Stimulated activated CD8-positive, alpha-beta memory T cell treated with anti-CD3 and anti-CD28 coated beads, Interleukin-12 subunit alpha, Interleukin-12 subunit beta, amount 100 ng/mL, for 4 hours (primary cell): ENCODE measurements around the gene DDAH2.

Source experiments
- DNase-seq: peaks from one replicate; pipeline ENCODE4 v3.0.0-alpha.2; 2020; ENCODE audit warnings: low read depth

DDAH2 gene

GRCh38 chr6:31761343-31761742 is 32.2 kb upstream of the DDAH2 start:
- DNase-seq: no peak

- no peak for DNase-seq
Measured at GRCh38 chr6:31760790-31761189, 31.7 kb upstream of the DDAH2 start.

GRCh38 chr6:31758281-31758680 is 29.2 kb upstream of the DDAH2 start:
- no peak for DNase-seq

GRCh38 chr6:31752739-31753319 is 23.7 kb upstream of the DDAH2 start:
- no peak for DNase-seq

- DNase-seq: no peak
Measured at GRCh38 chr6:31750411-31751022, 21.4 kb upstream of the DDAH2 start.

- DNase-seq: no peak
Measured at GRCh38 chr6:31749301-31750036, 20.4 kb upstream of the DDAH2 start.

- DNase-seq: no peak
Measured at GRCh38 chr6:31744422-31744821, 15.3 kb upstream of the DDAH2 start.

- no peak for DNase-seq
Measured at GRCh38 chr6:31742894-31743293, 13.8 kb upstream of the DDAH2 start.

- no peak for DNase-seq
Measured at GRCh38 chr6:31741815-31742214, 12.7 kb upstream of the DDAH2 start.

GRCh38 chr6:31740397-31741223 is 11.5 kb upstream of the DDAH2 start:
- no peak for DNase-seq

- DNase-seq: peak; percentile 91
Measured at GRCh38 chr6:31739639-31740396, 10.7 kb upstream of the DDAH2 start, which contains the start of gene MSH5. TSS of gene MSH5 (plus strand) at chr6:31740005. CDS start at chr6:31740467, 462 bp downstream.

GRCh38 chr6:31737991-31738979 is 9.2 kb upstream of the DDAH2 start:
- peak; percentile 43 for DNase-seq

- no peak for DNase-seq
Measured at GRCh38 chr6:31737315-31737990, 8.4 kb upstream of the DDAH2 start.

- DNase-seq: no peak
Measured at GRCh38 chr6:31736768-31737314, 7.7 kb upstream of the DDAH2 start.

GRCh38 chr6:31736021-31736767 is 7.1 kb upstream of the DDAH2 start, which contains the start of gene CLIC1:
TSS of gene CLIC1 (minus strand) at chr6:31736530. CDS start at chr6:31736300, 230 bp downstream.
- DNase-seq: peak; percentile 66

- DNase-seq: peak; percentile 45
Measured at GRCh38 chr6:31734821-31735406, 5.8 kb upstream of the DDAH2 start.

GRCh38 chr6:31734247-31734820 is 5.2 kb upstream of the DDAH2 start:
- DNase-seq: no peak

GRCh38 chr6:31733734-31734133 is 4.6 kb upstream of the DDAH2 start:
- DNase-seq: no peak
